Epithelial cell of proximal tubule (primary cell): ENCODE data around the gene CYP27A1. TPM values are rescaled to one million over a fixed set of nuclear protein-coding genes. Genes with fewer than 3 reads are reported as not detected.

Source experiments
- DNase-seq: peaks from one replicate; pipeline ENCODE4 v3.0.0-alpha.2; 2011; ENCODE audit warnings: low read depth
- H3K4me3 ChIP-seq: 2 replicates; pipeline ENCODE4 v1.5.1; 2011; ENCODE audit warnings: low read depth, mild to moderate bottlenecking, low read length
- total RNA-seq: library from RNA; depleted of rRNA; stranded (reverse); fragments of >200 nt; gene quantifications from 2 replicates; pipeline ENCODE4 v1.2.3, GENCODE V29; 2015
- TF ChIP-seq, protein P1 (sequence below): conservative IDR thresholded peaks from 2 replicates; pipeline ENCODE4 v1.5.1; 2012; ENCODE audit warnings: low read depth, mild to moderate bottlenecking, low read length

The CYP27A1 gene
- total RNA-seq, 1 donor from 2014 or later, result 49.0 TPM

DNA sequence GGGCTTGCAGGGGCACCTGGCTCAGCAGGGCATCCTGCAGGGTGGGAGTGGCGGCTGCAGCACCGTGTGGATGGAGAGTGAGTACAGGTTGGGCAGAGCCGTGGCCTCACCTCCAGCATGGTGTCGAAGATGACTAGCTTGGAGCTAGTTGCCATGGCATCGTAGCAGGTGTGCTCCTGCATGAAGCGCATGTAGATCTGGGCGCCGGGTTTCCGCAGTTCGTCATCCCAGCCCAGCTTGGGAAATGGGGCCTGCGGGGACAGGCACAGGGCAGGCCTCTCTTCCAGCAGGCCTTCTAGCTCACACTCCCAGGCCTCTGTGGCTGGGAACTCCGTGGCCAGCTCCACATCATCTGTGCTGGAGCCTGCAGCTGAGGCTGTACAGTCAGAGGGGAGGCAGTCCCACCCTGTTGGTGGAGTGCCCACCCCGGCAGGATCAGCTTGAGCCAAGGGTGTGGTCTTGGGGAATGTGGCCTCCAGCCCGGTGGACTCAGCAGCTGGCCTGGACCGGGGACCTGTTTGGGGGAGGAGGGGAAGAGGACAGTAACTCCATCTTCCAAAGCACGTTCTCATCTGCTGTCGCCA is 48.0 kb downstream of the CYP27A1 start:
- no peak for DNase-seq
- no peak overlapping the region for H3K4me3 ChIP-seq
- TF ChIP-seq, protein P1, sequence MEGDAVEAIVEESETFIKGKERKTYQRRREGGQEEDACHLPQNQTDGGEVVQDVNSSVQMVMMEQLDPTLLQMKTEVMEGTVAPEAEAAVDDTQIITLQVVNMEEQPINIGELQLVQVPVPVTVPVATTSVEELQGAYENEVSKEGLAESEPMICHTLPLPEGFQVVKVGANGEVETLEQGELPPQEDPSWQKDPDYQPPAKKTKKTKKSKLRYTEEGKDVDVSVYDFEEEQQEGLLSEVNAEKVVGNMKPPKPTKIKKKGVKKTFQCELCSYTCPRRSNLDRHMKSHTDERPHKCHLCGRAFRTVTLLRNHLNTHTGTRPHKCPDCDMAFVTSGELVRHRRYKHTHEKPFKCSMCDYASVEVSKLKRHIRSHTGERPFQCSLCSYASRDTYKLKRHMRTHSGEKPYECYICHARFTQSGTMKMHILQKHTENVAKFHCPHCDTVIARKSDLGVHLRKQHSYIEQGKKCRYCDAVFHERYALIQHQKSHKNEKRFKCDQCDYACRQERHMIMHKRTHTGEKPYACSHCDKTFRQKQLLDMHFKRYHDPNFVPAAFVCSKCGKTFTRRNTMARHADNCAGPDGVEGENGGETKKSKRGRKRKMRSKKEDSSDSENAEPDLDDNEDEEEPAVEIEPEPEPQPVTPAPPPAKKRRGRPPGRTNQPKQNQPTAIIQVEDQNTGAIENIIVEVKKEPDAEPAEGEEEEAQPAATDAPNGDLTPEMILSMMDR, result no peak

DNA sequence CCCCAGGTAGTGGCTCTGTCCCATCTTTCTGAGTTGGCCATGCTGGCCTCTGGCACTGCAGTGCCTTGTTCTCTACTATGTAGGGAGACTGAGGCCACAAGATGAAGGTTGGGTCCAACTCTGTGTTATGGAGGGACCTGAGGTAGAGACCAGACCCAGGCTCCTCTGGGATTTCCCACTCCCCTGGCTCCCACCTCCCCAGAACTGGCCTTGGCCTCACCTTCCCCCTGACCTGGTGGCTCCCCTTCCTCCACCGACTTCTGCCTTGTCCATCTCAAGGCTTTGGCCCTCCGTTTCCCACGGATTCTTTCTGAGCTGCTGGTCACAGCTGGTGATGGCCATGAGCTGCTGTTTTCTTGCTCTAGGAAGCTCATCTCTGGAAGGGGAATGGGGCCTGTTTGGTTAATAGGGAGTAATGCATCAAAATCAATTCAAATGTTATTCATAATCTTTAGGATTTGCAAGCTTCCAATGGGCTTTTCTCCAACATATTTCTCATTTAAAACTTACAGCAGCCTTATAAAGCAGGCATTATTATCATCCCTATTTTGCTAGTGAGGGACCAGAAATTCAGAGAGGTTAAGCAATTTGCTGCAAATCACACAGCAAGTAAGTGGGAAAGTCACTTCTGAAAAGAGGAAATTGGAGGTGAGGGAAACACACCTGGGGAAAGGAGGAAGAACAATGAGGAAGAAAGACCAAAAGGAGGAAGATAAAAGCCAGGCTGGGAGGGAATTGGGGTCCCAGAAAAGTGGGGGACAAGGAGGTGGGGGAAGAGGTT is 48.8 kb downstream of the CYP27A1 start:
- TF ChIP-seq, protein P1, result no peak
- DNase-seq, result no peak

DNA sequence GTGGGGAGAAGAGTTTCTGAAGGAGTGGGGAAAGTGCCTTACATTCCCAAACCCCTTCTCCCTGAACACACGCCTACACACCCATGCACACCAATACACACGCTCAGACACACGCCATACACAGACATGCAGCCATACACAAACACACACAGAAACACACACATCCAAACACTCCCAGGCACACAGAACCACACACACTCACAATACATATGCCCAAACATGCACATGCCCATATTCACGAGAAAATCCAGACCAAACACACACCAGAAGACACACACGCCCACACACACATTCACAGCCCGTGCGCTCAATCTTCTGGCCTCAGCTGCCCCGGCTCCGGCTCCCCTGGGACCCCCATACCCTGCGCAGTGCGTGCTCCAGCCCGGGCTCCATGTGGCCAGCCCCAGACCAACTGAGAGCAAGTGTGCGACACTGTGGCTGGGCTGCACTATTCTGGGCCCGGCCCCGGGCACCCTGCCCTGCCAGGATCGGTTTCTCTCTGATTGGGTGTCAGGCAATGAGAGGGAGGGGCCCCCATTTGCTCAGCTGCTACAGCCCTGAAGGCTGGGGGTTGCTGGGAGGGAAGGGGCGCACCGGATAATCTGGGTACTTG is 49.5 kb downstream of the CYP27A1 start, which contains the start of gene PRKAG3:
PRKAG3 (minus strand) TSS at position 426 of the 613 bp plus-strand sequence.
- DNase-seq, result no peak
- no peak within 1 kb of the TSS for H3K4me3 ChIP-seq
- TF ChIP-seq, protein P1, result no peak

More for the DNA sequence above, 48.8 kb downstream of the CYP27A1 start:
- H3K4me3 ChIP-seq, result no peak overlapping the region

DNA sequence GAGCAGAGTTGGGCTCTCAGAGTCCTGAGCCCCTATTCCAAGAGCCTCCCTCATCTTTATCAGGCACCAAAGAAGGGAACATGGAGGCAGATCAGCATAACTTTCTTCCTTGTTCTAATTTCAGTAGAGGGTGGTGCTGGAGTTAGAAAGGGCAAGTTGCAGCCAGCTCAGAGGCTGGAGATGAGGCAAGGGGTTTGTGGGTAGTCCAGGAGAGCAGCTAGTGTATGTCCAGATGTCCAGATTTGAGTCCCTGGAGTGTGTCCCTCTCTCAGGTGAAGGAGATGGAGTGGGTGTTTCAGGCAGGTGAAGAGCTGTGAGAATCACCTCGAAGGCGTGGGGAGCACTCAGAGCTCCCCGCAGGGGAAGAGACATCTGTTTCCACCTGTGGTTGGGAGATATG is 50.1 kb downstream of the CYP27A1 start:
- no peak for DNase-seq
- no peak overlapping the region for H3K4me3 ChIP-seq
- TF ChIP-seq, protein P1, result no peak

DNA sequence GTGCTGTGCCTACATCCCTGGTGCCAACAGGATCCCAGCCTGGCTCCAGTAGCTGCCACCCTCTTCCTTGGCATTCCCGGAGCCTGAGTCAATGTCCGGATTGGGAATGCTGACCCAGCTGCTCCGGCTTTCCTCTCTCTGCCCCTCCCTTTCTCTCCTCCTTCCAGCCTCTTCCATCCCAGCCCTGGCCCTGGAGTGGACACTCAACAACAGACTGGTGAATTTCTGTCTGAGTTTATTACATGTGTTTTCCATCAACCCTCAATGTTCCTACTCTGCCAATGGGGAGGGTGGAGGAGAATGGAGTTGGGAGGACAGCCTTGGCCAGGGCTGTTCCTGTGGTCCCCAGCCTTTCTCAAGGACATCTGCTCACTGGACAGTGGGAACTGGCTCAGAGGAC is 50.6 kb downstream of the CYP27A1 start:
- TF ChIP-seq, protein P1, result no peak
- H3K4me3 ChIP-seq, result no peak overlapping the region
- no peak for DNase-seq

DNA sequence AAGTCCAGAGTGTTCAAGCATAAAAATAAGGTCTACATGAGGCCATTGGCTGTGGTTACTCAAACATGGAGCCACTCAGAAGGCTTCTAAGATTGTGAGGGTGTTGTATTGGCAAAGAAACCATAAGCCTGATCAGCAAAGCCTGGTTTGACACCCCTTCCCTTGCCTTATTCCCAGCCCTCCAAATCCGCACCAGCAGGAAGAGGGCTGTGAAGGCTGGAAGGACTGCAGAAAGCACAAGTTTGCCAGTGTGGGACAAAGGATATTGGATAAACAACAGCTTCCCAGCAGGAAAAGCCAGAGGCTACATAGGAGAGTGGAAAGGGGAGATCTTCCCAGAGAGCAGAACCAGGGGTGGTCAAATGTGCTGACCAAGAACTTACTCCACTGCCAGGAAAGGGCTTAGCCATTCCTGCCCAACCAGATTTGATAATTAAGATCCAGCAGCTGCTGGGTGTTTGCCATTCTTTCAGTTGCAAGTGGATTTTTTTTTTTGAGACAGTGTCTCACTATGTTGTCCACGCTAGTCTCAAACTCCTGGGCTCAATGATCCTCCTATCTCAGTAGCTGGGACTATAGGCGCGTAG is 51.2 kb downstream of the CYP27A1 start:
- no peak overlapping the region for H3K4me3 ChIP-seq
- TF ChIP-seq, protein P1, result no peak
- no peak for DNase-seq
